HG03575 (cell line): ENCODE results near the gene SHKBP1.

Source experiments
- ATAC-seq: cut with Tn5 transposase; IDR thresholded peaks from one replicate; pipeline ENCODE4 v1.9.1; 2021; ENCODE audit not compliant: unreplicated experiment, insufficient number of reproducible peaks, low FRiP score; ENCODE audit errors: extremely low read depth

The SHKBP1 gene

GRCh38 chr19:40610396-40611064, 33.9 kb downstream of the SHKBP1 start:
- no peak for ATAC-seq

DNA sequence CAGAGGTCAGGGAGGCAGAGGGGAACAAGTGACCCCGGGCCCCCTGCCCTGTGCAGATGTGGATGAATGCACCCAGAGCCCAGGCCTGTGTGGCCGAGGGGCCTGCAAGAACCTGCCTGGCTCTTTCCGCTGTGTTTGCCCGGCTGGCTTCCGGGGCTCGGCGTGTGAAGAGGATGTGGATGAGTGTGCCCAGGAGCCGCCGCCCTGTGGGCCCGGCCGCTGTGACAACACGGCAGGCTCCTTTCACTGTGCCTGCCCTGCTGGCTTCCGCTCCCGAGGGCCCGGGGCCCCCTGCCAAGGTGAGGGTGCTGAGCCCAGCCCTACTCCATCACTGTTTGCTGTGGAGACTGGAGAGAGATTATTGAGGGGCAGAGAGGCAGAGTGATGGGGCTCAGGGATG, 34.4 kb downstream of the SHKBP1 start:
- no peak for ATAC-seq

DNA sequence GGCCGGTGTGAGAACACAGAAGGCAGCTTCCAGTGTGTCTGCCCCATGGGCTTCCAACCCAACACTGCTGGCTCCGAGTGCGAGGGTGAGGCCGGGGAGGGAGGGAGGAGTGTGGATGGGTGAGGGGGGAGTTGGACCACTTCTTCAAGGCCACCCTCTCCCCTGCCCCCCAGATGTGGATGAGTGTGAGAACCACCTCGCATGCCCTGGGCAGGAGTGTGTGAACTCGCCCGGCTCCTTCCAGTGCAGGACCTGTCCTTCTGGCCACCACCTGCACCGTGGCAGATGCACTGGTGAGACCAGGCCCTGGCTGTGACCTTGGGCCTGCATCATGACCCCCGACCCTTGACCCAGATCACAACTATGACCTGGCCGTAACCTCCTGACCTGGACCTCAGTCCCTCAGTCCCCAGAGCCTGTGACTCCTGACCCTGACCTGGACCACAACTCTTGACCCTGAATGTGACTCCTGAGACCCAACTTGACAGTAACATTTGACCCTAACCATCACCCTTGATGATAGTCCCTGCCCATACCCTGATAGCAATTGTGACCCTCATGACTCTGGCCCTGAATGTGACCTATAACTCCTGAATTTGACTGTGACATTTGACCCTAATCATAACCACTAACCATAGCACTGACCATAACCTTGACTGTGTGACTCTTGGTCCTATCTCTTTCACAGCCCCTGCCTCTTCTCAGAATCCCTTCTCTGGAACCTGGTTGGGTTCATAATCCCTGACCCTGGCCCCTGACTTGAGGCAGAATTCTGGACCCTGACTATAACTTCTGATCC, 35.4 kb downstream of the SHKBP1 start:
- no peak for ATAC-seq

DNA sequence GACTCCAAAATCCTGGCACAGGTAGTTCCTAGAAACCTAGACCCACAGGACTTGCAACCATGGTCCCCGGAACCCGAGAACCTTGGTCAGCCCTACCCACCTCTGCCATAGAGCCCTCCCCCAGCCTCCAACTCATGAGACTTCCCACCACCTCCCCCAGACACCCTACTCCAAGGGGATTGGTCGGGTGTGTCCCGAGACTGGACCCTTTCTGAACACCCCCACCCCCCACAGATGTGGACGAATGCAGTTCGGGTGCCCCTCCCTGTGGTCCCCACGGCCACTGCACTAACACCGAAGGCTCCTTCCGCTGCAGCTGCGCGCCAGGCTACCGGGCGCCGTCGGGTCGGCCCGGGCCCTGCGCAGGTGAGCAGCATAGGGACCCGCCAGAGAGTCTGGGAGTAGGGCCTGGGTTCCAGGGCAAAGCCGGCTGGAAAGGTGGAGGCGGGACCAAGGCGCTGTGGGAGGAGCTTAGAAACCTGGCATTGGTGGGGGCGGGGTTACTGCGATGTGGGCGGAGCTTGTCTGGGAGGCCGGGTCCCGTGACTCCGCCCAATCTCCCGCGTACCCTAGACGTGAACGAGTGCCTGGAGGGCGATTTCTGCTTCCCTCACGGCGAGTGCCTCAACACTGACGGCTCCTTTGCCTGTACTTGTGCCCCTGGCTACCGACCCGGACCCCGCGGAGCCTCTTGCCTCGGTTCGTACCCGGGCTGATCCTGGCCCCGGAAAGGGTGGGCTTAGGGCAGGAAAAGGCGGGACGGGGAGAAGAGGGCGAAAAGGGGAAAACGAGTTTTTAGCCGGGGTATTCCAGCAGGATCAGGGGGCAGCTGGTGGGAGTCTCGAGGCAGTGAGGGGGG, 36.4 kb downstream of the SHKBP1 start:
- no peak for ATAC-seq

- ATAC-seq = no peak
Observed at GRCh38 chr19:40613690-40614621, 37.3 kb downstream of the SHKBP1 start.

DNA sequence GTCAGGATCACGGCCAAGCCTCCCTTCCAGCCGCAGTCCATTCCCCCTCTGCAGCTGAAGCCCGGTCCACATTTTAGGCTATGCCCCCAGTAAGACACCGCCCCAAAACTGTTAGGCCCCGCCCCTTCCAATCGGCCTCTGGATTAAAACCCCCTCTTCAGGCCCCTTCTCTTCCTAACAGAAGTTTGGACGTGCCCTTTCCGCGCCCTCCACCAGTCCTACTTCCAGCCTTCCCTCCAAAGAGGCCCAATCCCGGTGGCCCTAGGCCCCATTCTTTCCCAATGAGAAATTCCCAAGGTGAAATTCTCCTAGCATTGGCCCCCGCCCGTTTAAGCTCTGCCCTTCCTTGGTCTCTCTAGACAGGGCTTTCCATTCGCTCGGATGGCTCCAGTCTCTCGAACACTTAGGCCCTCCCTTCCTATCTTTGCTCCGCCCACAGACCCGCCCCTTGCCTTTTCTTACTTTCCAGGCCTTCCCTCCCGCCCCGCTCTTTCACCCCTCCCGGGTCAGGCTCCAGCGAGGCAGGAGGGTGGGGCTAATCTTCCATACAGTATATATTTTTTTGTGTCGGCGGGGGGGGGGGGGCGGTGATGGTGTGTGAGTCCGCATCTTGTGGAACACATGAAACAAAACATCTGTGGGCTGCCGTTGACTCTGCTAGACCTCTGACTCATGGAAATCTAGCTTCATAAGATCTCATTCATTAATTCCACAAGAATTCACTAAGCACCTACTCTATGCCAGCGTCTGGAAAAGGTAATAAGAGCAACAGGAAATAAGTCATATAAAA, 38.1 kb downstream of the SHKBP1 start:
- ATAC-seq = no peak

DNA sequence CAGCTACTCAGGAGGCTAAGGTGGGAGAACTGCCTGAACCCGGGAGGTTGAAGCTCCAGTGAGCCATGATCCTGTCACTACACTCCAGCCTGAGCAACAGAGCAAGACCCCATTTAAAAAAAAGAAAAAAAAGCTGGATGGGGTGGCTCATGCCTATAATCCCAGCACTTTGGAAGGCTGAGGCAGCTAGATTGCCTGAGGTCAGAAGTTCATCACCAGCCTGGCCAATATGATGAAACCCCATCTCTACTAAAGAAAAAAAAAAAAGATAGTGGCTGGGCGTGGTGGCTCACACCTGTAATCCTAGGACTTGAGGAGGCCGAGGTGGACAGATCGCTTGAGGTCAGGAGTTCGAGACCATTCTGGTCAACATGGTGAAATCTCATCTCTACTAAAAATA, 39.5 kb downstream of the SHKBP1 start:
- no peak for ATAC-seq

DNA sequence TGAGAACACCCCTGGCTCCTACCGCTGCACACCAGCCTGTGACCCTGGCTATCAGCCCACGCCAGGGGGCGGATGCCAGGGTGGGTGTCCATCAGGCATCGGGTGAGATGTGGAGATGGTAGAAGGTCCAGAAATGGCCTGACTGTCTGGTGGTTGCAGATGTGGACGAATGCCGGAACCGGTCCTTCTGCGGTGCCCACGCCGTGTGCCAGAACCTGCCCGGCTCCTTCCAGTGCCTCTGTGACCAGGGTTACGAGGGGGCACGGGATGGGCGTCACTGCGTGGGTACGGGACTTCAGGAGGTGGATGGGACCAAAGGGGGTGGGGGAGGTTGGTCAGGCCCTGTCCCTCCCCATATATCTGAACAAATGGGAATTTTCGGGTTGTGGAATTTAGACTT, 40.3 kb downstream of the SHKBP1 start:
- no peak for ATAC-seq

DNA sequence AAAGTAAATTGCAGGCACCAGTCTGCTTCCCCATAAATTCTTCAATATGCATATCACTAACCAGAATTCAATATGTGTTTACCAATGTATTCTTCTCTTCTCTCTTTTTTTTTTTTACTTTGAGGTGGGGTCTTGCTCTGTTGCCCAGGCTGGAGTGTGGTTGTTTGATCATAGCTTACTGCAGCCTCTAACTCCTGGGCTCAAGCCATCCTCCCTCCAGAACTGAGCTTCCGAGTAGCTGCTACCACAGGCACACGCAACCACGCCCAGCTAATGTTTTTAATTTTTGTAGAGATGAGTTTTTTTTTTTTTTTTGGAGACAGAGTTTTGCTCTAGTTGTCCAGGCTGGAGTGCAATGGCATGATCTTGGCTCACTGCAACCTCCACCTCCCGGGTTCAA, 41.3 kb downstream of the SHKBP1 start:
- no peak for ATAC-seq

DNA sequence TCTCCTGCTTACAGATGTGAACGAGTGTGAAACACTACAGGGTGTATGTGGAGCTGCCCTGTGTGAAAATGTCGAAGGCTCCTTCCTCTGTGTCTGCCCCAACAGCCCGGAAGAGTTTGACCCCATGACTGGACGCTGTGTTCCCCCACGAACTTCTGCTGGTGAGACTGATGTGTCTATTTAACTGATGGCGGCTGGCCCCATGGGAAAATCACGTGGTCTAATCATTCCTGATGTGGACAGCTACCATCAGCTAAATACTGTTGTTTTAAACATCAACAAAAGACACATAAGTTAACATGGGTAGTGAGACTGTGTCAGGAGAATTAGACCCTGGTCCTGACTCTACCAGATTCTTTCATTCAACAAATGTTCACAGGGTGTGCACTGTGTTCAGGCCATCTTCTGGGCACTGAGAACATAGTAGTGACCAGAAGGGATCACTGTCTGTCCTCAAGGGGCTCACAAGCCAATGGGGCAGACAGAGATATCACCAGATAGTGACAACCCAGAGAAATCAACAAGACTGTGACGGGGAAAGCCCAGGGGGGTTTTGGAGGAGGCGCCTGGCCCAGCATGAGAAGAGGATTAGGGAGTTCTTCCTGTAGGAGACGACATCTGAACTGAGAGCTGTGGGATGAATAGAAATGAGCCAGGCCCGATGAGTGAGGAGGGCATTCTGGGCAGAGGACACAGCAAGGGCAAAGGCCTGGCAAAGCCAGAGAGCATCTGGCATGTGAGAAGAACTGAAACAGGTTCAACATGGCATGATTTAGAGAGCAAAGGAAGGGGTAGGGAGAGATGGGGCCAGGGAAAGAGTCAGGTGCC, 42.9 kb downstream of the SHKBP1 start:
- ATAC-seq = no peak

DNA sequence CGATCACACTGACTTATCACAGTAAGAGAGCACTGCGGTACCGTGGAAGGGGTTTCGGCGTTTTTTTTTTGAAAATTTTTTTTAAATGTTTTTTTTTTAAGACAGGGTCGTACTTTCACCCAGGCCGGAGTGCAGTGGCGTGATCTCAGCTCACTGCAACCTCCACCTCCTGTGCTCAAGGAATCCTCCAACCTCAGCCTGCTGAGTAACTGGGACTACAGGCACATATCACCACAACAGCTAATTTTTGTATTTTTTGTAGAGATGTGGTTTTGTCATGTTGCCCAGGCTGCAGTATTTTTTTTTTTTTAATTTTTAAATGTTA, 43.5 kb downstream of the SHKBP1 start:
- ATAC-seq = no peak

DNA sequence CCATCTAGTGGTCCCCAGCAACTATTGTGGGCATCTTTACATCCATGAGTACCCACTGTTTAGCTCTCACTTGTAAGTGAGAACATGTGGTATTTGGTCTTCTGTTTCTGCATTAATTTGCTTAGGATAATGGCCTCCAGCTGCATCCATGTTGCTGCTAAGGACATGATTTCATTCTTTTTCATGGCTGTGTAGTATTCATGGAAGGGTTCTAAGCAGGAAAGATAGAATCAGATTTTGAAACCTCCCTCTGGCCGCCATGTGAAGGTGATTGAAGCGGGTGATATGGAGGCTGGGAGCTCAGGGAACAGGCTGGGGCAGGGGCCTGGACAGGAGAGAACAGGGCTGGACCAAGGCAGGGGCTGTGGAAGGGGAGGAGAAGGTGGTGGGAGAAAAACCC, 44.6 kb downstream of the SHKBP1 start:
- ATAC-seq = no peak

DNA sequence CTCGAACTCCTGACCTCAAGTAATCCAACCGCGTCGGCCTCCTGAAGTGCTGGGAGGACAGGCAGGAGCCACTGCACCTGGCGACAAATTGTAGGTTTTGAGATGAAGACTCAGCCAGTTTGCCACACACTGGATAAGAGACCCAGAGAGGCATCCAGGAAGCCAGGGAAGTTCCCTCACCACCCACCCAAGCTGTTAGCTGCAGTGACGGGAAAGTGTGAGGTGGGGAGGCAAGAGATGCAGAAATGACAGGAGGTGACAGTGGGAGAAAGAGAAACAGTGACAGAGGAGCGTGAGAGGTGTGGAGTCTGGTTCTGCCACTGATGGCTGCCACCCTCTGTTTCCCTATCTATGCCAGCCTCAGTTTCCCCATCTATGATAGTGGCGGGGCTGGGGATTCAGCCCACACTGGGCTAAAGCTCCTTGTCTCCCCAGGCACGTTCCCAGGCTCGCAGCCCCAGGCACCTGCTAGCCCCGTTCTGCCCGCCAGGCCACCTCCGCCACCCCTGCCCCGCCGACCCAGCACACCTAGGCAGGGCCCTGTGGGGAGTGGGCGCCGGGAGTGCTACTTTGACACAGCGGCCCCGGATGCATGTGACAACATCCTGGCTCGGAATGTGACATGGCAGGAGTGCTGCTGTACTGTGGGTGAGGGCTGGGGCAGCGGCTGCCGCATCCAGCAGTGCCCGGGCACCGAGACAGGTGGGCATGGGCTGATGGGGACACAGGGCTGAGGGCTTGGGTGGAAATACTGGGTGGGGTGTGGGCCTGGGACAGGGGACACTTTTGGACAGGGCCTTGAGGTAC, 45.5 kb downstream of the SHKBP1 start:
- ATAC-seq = no peak

DNA sequence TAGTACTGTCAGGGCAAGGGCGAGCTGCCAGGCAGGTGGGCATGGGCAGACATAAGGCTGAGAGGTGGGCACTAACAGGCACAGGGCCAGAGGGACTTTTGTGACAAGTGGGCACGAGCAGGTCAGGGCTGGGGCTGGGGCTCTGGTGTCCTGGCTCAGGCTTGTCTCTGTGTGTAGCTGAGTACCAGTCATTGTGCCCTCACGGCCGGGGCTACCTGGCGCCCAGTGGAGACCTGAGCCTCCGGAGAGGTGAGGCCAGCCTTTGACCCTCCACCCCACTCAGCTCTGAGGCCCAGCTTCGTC, 46.1 kb downstream of the SHKBP1 start:
- no peak for ATAC-seq

- no peak for ATAC-seq
Observed at GRCh38 chr19:40623403-40624251, 47.0 kb downstream of the SHKBP1 start.
